ENCODE measurements around the gene PCDHGA1.
"Not testable (repeated sequence)": the region's sequence is repeated elsewhere in the genome, so short reads cannot be mapped to it uniquely, and the experiment has no call there.

Gene PCDHGA1

GRCh38 chr5:141330299-141331080 lies at the start of gene PCDHGA1:
PCDHGA1 (plus strand) TSS chr5:141330514.
- H3K4me3 ChIP-seq (ENCODE audit: low read length): peak within 1 kb of the TSS; percentile 64
- H3K4me1 ChIP-seq (ENCODE audit: control insufficient read depth, insufficient read depth, low read length): no peaks in the 10 kb centered on the region
- H3K27me3 ChIP-seq (replicated peaks; ENCODE audit: control insufficient read depth, insufficient read depth, low read length): no peaks in the 10 kb centered on the region
- DNase-seq (ENCODE audit: low read depth): peak; percentile 71
- no peaks in the 10 kb centered on the region for H3K36me3 ChIP-seq (ENCODE audit: control insufficient read depth, insufficient read depth, low read length, severe bottlenecking)
- peaks cover 21% of the 10 kb centered on the region for H3K9me3 ChIP-seq (ENCODE audit: control insufficient read depth, low read length)
- peak within 1 kb of the TSS; percentile 43 for H3K9ac ChIP-seq (ENCODE audit: low read length)

GRCh38 chr5:141298376-141298775 lies 31.9 kb upstream of the PCDHGA1 start:
- no peak overlapping the region for H3K4me3 ChIP-seq (ENCODE audit: low read length)
- H3K4me1 ChIP-seq (ENCODE audit: control insufficient read depth, insufficient read depth, low read length): no peaks in the 10 kb centered on the region
- no peaks in the 10 kb centered on the region for H3K27me3 ChIP-seq (replicated peaks; ENCODE audit: control insufficient read depth, insufficient read depth, low read length)
- peaks cover 45% of the 10 kb centered on the region for H3K9me3 ChIP-seq (ENCODE audit: control insufficient read depth, low read length)
- H3K36me3 ChIP-seq (ENCODE audit: control insufficient read depth, insufficient read depth, low read length, severe bottlenecking): peaks cover 5% of the 10 kb centered on the region
- no peak for DNase-seq (ENCODE audit: low read depth)
- H3K9ac ChIP-seq (ENCODE audit: low read length): no peak overlapping the region

GRCh38 chr5:141303756-141304155 lies 26.6 kb upstream of the PCDHGA1 start, which contains the start of gene SLC25A2:
SLC25A2 (minus strand) TSS chr5:141304049; CDS start chr5:141303865, 184 bp downstream.
- H3K27me3 ChIP-seq (replicated peaks; ENCODE audit: control insufficient read depth, insufficient read depth, low read length): no peaks in the 10 kb centered on the region
- H3K4me1 ChIP-seq (ENCODE audit: control insufficient read depth, insufficient read depth, low read length): no peaks in the 10 kb centered on the region
- no peak within 1 kb of the TSS for H3K9ac ChIP-seq (ENCODE audit: low read length)
- no peak for DNase-seq (ENCODE audit: low read depth)
- no peak within 1 kb of the TSS for H3K4me3 ChIP-seq (ENCODE audit: low read length)
- H3K36me3 ChIP-seq (ENCODE audit: control insufficient read depth, insufficient read depth, low read length, severe bottlenecking): no peaks in the 10 kb centered on the region
- H3K9me3 ChIP-seq (ENCODE audit: control insufficient read depth, low read length): peaks cover 70% of the 10 kb centered on the region

DNA sequence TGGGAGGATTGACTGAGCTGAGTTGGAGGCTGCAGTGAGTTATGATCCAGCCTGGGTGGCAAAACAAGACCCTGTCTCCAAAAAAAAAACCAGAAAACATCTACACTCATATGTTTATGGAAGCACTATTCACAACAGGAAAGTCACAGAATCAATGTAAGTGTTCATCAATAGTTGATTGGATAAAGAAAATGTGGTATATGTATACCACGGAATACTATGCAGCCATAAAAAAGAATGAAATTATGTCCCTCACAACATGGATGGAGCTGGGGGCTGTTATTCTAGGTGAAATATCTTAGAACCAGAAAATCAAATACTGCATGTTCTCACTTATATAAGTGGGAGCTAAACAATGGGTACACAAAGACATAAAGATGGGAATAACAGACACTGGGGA lies 23.7 kb upstream of the PCDHGA1 start:
- H3K36me3 ChIP-seq (ENCODE audit: control insufficient read depth, insufficient read depth, low read length, severe bottlenecking): peaks cover 5% of the 10 kb centered on the region
- DNase-seq (ENCODE audit: low read depth): no peak
- H3K4me1 ChIP-seq (ENCODE audit: control insufficient read depth, insufficient read depth, low read length): no peaks in the 10 kb centered on the region
- H3K9ac ChIP-seq (ENCODE audit: low read length): no peak overlapping the region
- no peaks in the 10 kb centered on the region for H3K27me3 ChIP-seq (replicated peaks; ENCODE audit: control insufficient read depth, insufficient read depth, low read length)
- H3K9me3 ChIP-seq (ENCODE audit: control insufficient read depth, low read length): peaks cover 68% of the 10 kb centered on the region
- no peak overlapping the region for H3K4me3 ChIP-seq (ENCODE audit: low read length)

DNA sequence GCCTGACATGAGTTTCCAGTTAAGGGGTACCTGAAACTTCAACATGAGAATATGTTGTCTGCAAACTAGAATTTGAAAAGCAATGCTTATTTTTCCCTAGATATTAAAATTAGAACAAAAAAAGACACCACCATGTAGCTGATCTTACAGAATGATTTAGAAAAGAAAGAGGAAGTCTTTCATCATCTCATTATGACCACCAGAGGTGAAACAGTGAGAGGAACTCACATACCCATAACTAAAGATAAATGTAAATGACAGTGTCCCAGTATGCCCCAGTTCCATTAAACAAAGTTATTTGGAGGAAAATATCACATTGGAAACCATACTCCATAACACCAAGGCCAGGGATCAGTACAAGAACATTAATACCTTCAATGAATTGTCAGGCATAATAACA lies 16.6 kb upstream of the PCDHGA1 start:
- H3K36me3 ChIP-seq (ENCODE audit: control insufficient read depth, insufficient read depth, low read length, severe bottlenecking): peaks cover 35% of the 10 kb centered on the region
- H3K4me3 ChIP-seq (ENCODE audit: low read length): peak overlapping the region; percentile 5
- no peaks in the 10 kb centered on the region for H3K27me3 ChIP-seq (replicated peaks; ENCODE audit: control insufficient read depth, insufficient read depth, low read length)

GRCh38 chr5:141316963-141317362 lies 13.4 kb upstream of the PCDHGA1 start:
- H3K4me1 ChIP-seq (ENCODE audit: control insufficient read depth, insufficient read depth, low read length): peaks cover 15% of the 10 kb centered on the region
- H3K4me3 ChIP-seq (ENCODE audit: low read length): peak overlapping the region; percentile 53
- peaks cover 37% of the 10 kb centered on the region for H3K36me3 ChIP-seq (ENCODE audit: control insufficient read depth, insufficient read depth, low read length, severe bottlenecking)
- peaks cover 71% of the 10 kb centered on the region for H3K9me3 ChIP-seq (ENCODE audit: control insufficient read depth, low read length)
- DNase-seq (ENCODE audit: low read depth); H3K27me3 ChIP-seq (replicated peaks; ENCODE audit: control insufficient read depth, insufficient read depth, low read length); H3K9ac ChIP-seq (ENCODE audit: low read length): not testable (repeated sequence)

More for the DNA sequence above, 16.6 kb upstream of the PCDHGA1 start:
- no peak for DNase-seq (ENCODE audit: low read depth)
- Histone ChIP-seq H3K4me1 (ENCODE audit: control insufficient read depth, insufficient read depth, low read length) (peaks cover 6% of the 10 kb centered on the region), H3K9me3 (ENCODE audit: control insufficient read depth, low read length) (peaks cover 77% of the 10 kb centered on the region), H3K9ac (ENCODE audit: low read length) (no peak overlapping the region)

DNA sequence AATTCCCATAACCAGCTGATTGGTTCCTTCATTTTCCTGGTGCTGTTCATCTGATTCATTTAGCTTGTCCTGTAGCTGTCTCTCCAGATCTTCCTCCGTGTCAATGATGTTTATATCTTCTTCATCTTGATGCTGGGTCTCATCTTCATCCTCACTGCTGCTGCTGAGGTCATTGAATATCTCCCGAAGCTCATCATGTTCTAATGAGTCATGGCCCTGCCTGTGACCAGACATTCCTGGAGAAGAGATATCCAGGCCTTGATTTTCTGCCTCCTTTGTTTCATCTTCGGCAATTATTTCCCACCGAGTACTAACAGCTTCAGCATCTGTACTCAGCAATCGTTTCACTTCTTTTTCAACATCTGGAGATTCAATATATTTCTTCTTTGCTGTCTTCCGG lies 11.1 kb upstream of the PCDHGA1 start:
- DNase-seq (ENCODE audit: low read depth): no peak
- Histone ChIP-seq H3K36me3 (ENCODE audit: control insufficient read depth, insufficient read depth, low read length, severe bottlenecking) (peaks cover 35% of the 10 kb centered on the region), H3K27me3 (replicated peaks; ENCODE audit: control insufficient read depth, insufficient read depth, low read length) (no peaks in the 10 kb centered on the region), H3K9ac (ENCODE audit: low read length) (no peak overlapping the region), H3K9me3 (ENCODE audit: control insufficient read depth, low read length) (peaks cover 49% of the 10 kb centered on the region), H3K4me3 (ENCODE audit: low read length) (peak overlapping the region; percentile 96), H3K4me1 (ENCODE audit: control insufficient read depth, insufficient read depth, low read length) (peaks cover 15% of the 10 kb centered on the region)

GRCh38 chr5:141319699-141320098 lies 10.6 kb upstream of the PCDHGA1 start:
- peaks cover 35% of the 10 kb centered on the region for H3K36me3 ChIP-seq (ENCODE audit: control insufficient read depth, insufficient read depth, low read length, severe bottlenecking)
- H3K9me3 ChIP-seq (ENCODE audit: control insufficient read depth, low read length): peaks cover 44% of the 10 kb centered on the region
- H3K9ac ChIP-seq (ENCODE audit: low read length): peak overlapping the region; percentile 96
- no peaks in the 10 kb centered on the region for H3K27me3 ChIP-seq (replicated peaks; ENCODE audit: control insufficient read depth, insufficient read depth, low read length)
- peaks cover 15% of the 10 kb centered on the region for H3K4me1 ChIP-seq (ENCODE audit: control insufficient read depth, insufficient read depth, low read length)
- H3K4me3 ChIP-seq (ENCODE audit: low read length): peak overlapping the region; percentile 96
- DNase-seq (ENCODE audit: low read depth): no peak

DNA sequence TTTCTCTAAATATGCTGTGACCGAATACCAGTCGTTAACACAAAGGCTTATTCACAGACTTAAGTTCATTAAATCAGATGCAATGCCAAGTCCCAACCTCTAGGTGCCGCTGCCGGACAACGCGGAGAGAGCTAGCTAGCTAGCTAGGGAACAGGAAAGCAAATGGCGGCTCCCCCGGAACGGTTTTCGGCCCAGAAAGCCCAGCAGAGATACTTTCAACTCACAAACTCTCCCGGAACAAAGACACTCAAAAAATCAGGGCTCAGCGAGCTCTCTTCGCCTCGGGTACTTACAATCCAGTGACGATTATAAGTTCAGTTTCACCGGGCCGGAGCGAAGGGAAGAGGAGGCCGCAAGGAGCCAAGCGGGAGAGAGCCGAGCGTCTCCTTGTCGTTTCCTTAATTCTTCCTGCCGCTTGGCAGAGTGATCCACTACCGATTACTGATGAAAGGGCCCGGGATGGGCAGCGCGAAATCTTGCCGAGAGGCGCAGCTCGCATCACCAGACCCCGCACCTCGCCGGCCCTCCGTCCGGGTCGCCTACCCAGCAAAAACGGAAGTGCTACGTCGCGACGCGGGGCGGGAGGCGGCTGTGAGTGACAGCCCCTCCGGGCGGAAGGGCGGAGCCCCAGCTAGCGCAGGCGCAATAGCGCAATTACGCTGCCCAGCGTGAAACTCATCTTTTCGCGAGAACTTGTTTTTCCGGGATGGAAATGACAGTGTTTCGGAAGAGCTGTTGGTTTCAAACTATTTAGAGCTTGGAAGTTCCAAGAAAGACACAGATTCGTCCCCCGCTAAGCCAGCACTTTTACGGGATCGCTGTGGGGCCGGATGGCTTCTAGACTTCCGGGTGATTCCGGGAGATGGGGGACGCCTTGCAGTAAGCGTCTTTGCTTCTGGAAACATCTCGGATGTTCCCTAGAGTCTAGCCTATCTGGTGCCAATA lies 9.8 kb upstream of the PCDHGA1 start, which contains the start of gene TAF7:
TAF7 (minus strand) TSS at position 560 of the 945 bp plus-strand sequence. CDS start 740 bp downstream, outside the sequence.
- DNase-seq (ENCODE audit: low read depth): peak; percentile 97
- Histone ChIP-seq H3K27me3 (replicated peaks; ENCODE audit: control insufficient read depth, insufficient read depth, low read length) (no peaks in the 10 kb centered on the region), H3K4me3 (ENCODE audit: low read length) (peak within 1 kb of the TSS; percentile 96), H3K36me3 (ENCODE audit: control insufficient read depth, insufficient read depth, low read length, severe bottlenecking) (peaks cover 33% of the 10 kb centered on the region), H3K4me1 (ENCODE audit: control insufficient read depth, insufficient read depth, low read length) (peaks cover 15% of the 10 kb centered on the region), H3K9me3 (ENCODE audit: control insufficient read depth, low read length) (peaks cover 37% of the 10 kb centered on the region), H3K9ac (ENCODE audit: low read length) (peak within 1 kb of the TSS; percentile 96)

GRCh38 chr5:141322261-141322660 lies 8.1 kb upstream of the PCDHGA1 start:
- Histone ChIP-seq H3K9me3 (ENCODE audit: control insufficient read depth, low read length) (peaks cover 24% of the 10 kb centered on the region), H3K4me3 (ENCODE audit: low read length) (no peak overlapping the region), H3K4me1 (ENCODE audit: control insufficient read depth, insufficient read depth, low read length) (peaks cover 15% of the 10 kb centered on the region), H3K36me3 (ENCODE audit: control insufficient read depth, insufficient read depth, low read length, severe bottlenecking) (peaks cover 20% of the 10 kb centered on the region), H3K9ac (ENCODE audit: low read length) (no peak overlapping the region), H3K27me3 (replicated peaks; ENCODE audit: control insufficient read depth, insufficient read depth, low read length) (no peaks in the 10 kb centered on the region)
- no peak for DNase-seq (ENCODE audit: low read depth)

Measured in adipocyte (in vitro differentiated cells).